PFSK-1 (cell line): ENCODE measurements around the gene B3GAT1.

Source experiments
- POLR2AphosphoS5 ChIP-seq: IDR thresholded peaks from 2 replicates; pipeline ENCODE4 v1.6.1; 2012; ENCODE audit warnings: low read depth, mild to moderate bottlenecking, control low read depth, low read length, moderate library complexity
- SIN3A ChIP-seq: IDR thresholded peaks from 2 replicates; pipeline ENCODE4 v1.6.1; 2012; ENCODE audit warnings: mild to moderate bottlenecking, low read length, moderate library complexity, borderline replicate concordance; ENCODE audit not compliant: insufficient read depth
- TF ChIP-seq, protein P1 (sequence below), 2 experiments: IDR thresholded peaks; 2 replicates each; pipeline versions ENCODE4 v1.6.1 to v1.8.0; 2011 to 2012; ENCODE audit warnings: low read depth in 2 of 2, low read length in 2 of 2, control low read depth in 1 of 2, inconsistent platforms in 1 of 2, mild to moderate bottlenecking in 1 of 2, moderate library complexity in 1 of 2; ENCODE audit not compliant: insufficient read depth in 1 of 2

DNA sequence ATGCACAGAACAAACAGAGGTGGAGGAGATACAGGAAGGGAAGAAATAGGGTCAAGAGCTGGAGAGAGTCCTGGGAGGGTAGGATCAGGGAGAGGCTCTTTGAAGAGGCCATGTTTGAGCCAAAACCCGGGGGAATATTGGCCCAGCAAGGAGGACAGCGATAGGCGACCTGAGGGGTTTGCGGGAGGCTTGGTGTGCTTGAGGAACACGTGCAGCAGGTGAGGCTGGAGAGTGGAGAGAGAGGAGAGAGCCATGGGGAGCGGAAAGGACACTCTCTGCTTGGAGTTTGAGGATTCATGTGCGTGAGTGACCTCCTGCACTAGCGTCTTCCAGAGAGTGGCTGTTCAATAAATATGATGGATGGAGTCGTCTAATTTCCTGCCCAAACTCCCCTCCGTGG lies 4.7 kb upstream of the B3GAT1 start:
- no peak for TF ChIP-seq SIN3A
- TF ChIP-seq, protein P1, sequence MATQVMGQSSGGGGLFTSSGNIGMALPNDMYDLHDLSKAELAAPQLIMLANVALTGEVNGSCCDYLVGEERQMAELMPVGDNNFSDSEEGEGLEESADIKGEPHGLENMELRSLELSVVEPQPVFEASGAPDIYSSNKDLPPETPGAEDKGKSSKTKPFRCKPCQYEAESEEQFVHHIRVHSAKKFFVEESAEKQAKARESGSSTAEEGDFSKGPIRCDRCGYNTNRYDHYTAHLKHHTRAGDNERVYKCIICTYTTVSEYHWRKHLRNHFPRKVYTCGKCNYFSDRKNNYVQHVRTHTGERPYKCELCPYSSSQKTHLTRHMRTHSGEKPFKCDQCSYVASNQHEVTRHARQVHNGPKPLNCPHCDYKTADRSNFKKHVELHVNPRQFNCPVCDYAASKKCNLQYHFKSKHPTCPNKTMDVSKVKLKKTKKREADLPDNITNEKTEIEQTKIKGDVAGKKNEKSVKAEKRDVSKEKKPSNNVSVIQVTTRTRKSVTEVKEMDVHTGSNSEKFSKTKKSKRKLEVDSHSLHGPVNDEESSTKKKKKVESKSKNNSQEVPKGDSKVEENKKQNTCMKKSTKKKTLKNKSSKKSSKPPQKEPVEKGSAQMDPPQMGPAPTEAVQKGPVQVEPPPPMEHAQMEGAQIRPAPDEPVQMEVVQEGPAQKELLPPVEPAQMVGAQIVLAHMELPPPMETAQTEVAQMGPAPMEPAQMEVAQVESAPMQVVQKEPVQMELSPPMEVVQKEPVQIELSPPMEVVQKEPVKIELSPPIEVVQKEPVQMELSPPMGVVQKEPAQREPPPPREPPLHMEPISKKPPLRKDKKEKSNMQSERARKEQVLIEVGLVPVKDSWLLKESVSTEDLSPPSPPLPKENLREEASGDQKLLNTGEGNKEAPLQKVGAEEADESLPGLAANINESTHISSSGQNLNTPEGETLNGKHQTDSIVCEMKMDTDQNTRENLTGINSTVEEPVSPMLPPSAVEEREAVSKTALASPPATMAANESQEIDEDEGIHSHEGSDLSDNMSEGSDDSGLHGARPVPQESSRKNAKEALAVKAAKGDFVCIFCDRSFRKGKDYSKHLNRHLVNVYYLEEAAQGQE (IDR thresholded peaks at IDR 0.05; ENCODE audit: insufficient read depth in 1 of 2, low read depth in 2 of 2, low read length in 2 of 2), result no peak
- no peak for TF ChIP-seq POLR2AphosphoS5
